ENCODE data around the gene SUGCT.

DNA sequence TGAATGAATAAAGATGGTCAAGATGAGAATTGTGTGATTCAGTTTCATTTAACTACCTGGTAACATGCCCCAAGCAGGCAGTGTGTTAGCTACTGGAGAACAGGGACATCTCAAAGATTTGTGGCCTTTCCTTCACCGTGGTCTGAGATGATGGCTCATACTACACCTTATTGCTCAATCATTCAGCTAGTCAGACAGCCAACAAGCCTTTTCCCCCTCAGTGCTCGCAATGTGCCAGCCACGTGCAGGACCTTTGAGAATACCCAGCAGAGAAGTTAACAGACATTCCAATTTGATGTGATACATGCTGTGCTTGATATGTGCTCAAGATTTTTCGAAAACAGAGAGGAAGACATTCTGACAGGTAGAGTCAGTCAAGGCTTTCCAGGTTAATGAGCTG lies 562.8 kb downstream of the SUGCT start:
- no peak for TF ChIP-seq TAF1 (IDR thresholded peaks at IDR 0.05; ENCODE audit: borderline replicate concordance, insufficient read depth, low read length)
- no peak for TF ChIP-seq POLR2AphosphoS5 (IDR thresholded peaks at IDR 0.05; ENCODE audit: low read depth, low read length)
